ENCODE results near the gene CHI3L2.

DNA sequence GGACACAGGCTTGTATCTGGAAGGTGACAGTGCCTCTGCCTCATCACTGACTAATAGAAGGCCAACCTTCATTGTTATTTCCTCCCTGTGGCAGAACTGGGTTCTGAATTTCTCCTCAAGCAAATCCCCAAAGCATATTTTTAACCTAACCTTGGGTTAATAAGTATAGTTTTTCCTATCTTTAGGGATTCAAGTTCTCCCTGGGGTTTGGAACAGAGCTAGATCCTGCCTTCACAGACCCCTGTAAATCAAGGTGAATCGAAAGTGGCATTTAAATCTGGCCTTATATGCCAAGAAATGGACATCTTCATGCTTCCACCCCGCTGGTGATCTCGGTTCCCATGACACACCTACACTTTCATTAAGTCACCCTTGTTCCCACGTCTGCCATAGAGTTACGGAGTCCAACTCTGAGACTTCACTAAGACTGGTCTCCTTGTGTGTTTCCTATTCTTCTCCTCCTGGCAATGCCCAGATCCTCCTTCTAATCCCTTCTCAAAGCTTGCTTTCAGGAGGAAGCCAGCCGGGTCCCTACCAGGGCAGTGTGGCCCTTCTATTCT, 4.3 kb upstream of the CHI3L2 start:
- TF ChIP-seq, protein P1, sequence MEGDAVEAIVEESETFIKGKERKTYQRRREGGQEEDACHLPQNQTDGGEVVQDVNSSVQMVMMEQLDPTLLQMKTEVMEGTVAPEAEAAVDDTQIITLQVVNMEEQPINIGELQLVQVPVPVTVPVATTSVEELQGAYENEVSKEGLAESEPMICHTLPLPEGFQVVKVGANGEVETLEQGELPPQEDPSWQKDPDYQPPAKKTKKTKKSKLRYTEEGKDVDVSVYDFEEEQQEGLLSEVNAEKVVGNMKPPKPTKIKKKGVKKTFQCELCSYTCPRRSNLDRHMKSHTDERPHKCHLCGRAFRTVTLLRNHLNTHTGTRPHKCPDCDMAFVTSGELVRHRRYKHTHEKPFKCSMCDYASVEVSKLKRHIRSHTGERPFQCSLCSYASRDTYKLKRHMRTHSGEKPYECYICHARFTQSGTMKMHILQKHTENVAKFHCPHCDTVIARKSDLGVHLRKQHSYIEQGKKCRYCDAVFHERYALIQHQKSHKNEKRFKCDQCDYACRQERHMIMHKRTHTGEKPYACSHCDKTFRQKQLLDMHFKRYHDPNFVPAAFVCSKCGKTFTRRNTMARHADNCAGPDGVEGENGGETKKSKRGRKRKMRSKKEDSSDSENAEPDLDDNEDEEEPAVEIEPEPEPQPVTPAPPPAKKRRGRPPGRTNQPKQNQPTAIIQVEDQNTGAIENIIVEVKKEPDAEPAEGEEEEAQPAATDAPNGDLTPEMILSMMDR (IDR thresholded peaks at IDR 0.05 in 8 of 11, conservative IDR thresholded peaks at IDR 0.05 in 3 of 11) = peak in 3 of 11 experiments; percentile 7 to 27 (median 16)
- no peak for TF ChIP-seq POLR2A (IDR thresholded peaks at IDR 0.05)
- TF ChIP-seq POLR2AphosphoS5 (IDR thresholded peaks at IDR 0.05) = no peak

All from spleen (tissue), 7 donors.